ENCODE data around the gene AFF4.

DNA sequence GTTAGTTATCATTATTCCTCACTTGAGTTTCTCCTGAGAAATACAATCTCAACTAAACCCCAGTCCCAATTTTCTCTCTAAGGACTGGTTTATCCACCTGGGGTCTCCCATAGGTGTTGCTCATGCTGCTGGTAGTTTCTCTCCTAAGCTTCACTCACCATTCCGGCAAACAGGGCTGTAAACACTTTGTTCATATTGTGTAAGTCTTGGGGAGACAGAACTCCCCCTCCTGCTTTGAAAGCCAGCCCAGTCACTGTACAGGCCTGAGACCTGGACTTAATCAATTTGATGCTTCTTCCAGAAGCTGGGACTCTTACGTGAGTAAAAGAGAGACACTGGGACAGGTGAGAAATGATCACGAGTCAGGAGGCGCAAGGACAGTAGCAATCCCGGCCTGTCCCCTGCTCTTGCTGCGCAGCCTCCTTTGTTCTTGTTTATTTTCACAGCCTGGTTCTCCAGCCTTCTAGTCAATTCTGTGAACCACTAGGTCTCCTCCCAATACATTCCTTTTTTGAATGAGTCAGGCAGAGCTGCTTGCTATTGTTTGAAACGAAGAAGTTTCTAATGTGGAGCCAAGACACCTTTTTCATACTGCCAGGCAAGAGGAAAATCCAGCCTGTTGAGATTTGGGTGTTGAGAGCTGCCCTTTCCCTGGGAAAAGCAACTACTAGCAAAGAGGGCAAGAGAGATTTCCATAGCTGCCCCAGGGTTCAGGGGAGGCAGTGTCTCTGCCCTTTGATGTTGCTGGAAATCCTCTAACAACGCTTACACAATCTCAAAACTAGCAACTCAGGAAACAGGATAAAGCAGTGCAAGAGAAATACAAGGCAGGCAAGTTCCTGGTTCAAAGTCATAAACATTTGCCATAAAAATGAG lies 123.8 kb downstream of the AFF4 start:
- TF ChIP-seq ZNF274 (IDR thresholded peaks at IDR 0.05; ENCODE audit: low read depth, low read length) (no peak), YY1 (IDR thresholded peaks at IDR 0.05; ENCODE audit: insufficient read depth, insufficient read length) (no peak), SUZ12 (IDR thresholded peaks at IDR 0.05; ENCODE audit: extremely low read depth, insufficient read depth, insufficient read length) (no peak)

All from NT2/D1 (cell line).